ENCODE data around the gene SERINC1.
"Not testable (repeated sequence)": the region's sequence is repeated elsewhere in the genome, so short reads cannot be mapped to it uniquely, and the experiment has no call there.

SERINC1 gene

DNA sequence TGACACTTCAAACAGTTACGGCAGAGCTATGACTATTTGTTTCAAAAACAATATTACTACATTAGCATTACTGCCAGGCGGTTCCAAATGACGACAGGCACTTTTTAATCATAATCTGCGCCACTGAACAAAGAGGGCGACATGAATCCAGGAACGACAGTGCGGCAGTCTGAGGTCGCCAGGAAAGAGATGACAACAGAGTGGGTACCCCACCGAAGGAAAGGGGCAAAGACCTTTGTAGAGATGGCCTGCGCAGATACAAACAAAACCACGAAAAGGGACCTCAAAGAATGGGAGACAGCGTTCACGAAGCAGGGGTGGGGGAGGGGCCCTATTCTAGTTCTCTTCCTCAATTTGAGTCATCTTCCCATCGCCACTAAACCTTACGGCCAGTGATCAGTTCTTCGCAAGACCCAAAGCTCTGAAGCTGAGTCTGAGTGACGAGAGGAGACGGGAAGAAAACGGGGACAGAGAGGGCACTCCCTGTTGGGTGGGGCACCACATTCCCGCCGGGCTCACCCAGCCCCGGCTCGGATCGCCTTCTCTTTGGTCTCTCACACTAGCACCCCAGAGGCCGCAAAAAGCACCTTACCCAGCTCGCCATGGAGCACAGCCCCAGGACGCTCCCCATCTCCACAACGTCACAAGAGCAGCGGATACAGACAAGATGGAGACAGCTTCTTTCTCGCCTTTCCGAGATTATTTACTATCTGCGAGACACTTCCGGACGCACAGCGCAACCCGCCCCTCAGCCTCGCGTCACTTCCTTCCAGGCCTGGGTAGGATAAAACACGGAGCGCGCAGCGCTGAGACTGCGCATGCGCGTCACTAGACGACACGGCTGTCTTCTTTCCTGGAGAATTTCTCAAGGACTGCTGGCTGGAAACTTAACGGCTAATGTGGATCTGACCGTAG, at the start of gene SERINC1:
Gene SERINC1, minus strand, starts transcription at position 701 of the 915 bp plus-strand sequence. Its CDS starts 70 bp downstream, at position 631.
- peak; percentile 95 for DNase-seq (ENCODE audit: low spot score)

DNA sequence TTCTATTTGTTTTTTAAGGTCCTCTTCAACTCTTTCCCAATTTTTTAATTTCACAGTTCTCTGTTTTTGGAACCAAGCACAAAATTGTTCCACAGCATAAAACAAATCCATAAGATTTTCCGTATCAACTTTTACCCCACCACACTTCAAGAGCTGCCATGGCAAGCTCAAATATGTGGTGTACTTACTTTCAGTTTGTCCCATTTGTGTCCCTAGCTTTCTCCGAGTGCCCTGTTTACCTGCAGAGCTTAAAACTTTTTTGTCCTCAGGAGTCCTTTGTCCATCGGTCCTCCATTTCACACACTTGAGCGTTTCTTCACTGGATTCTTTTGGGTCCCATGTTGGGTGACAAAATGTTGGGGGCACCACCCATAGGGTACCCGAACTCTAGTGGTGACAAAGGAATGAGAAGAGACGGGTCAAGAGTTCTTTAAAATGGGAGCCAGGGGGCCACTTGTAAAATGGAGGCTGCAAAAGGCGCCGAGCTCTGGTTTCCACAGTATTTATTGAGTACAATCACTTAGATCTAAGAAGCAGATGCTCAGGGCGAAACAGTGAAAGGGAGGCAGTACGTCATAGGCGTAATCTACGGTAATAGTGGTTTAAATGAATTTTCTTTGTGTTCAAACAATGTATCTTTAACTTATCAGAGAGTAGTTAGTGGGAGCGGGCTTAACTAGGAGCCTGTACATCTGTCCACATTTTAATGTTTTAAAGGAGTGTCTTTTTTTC, 39.8 kb upstream of the SERINC1 start:
- no peak for DNase-seq (ENCODE audit: low spot score)

DNA sequence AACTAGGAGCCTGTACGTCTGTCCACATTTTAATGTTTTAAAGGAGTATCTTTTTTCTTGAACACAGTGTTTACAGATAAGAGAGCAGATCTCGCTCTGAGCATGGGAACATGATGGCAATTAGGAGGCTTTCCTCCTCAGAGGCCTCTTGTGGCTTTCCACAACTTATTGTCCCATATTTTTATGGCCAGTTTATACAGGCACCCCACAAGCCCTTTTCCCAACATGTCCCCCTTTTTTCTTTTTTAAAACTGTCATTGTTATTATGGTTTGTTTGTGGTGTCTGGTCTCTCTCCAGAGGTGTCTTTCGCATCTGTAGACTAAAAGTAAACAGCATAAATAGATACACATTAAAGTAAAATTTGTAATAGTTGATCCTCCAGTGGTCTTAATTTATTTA, 33.6 kb upstream of the SERINC1 start:
- DNase-seq (ENCODE audit: low spot score), result not testable (repeated sequence)

DNA sequence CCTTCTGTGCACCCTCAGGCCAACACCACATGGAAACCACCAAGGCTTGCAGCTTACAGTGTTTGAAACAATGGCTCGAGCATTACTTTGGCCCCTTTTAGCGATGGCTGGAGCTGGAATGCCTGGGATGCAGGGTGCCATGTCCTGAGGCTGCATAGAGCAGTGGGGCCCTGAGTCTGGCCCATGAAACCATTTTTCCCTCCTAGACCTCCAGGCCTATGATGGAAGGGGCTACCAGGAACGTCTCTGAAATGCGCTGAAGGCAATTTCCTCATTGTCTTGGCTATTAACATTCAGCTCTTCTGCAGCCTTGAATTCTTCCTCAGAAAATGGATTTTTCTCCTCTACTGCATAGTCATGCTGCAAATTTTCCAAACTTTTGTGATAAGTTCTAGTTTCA, 29.9 kb upstream of the SERINC1 start:
- DNase-seq (ENCODE audit: low spot score), result no peak

DNA sequence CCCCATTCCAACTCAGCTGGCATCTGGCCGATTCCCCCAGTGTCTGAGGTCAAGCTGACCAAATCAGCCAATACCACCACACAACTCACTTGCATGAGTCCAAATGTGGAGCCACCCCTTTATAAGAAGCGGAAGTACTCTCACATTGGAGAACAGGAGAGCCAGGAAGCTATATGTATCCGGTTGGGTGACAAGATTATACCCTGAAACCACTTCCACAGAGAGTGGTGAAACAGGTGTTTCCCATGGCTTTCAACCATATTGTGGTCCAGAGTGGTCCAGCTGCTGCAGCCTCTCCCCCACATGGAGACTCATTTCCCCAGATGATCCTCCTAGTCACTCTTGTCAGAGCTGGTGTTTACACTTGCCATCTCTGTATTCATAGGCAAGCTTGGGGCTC, 24.0 kb upstream of the SERINC1 start:
- no peak for DNase-seq (ENCODE audit: low spot score)

DNA sequence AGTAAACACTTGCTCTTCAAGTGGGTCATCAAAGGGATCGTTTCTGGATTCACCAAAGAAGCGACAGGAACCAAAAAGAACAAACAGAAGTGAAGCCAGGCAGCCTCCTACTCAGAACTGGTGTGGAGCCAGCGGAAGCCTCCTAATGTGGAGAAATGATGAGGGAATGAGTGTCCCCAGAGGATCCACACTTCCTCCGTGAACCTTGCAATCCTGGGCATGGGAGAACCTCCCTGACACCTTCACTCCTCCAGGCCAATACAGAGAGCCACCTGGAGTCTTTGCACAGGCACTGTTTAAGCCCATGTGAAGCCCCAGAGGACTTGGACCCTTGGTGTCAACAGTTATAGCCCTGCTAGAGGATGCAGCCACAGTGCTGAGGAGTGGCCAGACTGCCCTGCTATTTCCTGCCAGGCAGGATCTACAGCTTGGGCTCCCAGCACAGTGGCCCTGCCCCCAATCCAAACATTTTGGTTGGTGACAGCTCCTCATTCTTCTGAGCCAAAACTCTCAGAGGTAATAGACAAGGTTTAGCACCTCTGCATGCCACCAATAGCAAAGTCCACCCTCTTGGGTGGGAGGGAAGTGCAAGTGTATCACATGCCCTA, 23.2 kb upstream of the SERINC1 start:
- DNase-seq (ENCODE audit: low spot score), result no peak

DNA sequence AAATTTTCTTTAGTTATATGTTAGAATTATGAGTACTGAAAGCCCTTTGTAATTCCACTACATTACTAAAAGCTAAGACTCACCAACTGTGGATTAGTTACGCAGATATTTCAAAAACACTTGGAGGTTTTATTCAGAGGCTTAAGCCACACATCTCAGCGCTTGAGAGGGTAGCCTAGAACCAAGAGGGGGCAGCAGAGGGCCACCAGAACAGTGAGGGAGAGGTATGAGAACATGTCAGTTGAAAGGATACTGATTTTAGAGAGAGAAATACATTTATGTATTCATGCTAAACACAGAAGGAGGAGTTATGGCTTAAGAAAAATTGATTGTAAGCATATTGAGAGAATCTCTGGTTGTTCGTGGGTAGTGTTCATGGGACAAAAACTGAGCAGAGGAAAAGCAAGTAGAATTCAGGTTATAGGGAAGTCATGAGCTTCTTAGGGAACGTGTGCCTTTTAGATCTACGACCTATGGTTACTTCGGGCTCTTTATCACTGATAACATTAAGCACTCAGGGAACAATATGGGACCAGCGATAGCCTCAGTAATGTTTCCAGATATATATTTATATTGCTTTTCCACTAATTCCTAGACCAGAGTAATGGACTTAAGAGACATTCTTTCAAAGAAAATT, 20.4 kb upstream of the SERINC1 start:
- peak; percentile 79 for DNase-seq (ENCODE audit: low spot score)

DNA sequence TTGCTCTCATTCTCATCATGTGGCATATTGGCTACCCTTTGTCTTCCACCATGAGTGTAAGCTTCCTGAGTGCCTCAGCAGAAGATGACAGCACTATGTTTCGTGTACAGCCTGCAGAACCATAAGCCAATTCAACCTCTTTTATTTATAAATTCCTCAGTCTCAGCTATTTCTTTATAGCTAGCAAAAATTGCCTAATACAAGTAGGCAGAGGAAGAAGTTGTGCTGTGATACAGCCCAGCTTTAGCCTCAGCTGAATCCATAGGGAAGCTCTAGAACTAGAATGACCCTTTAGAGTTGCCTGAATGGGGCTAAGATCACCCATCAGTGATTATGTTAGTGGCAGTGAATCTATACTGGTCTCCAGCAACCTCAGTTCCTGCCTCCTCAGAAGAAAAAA, 19.0 kb upstream of the SERINC1 start:
- DNase-seq (ENCODE audit: low spot score), result no peak

DNA sequence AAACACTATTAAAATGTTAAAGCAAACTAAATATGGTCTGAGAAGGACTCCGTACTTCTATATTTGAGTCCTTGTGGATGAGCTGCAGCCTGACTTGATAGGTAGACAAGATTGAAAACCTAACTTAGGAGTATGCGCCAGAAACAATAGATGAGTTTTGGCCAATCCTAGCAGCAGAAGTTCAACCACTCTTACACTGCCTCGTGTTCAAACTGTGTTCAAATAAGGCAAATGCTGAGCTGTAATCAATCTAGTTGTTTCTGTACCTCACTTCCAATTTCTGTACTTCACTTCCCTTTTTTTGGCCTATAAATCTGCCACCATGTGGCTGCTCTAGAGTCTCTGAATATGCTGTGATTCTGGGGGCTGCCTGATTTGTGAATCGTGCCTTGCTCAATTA, 13.2 kb upstream of the SERINC1 start:
- no peak for DNase-seq (ENCODE audit: low spot score)

DNA sequence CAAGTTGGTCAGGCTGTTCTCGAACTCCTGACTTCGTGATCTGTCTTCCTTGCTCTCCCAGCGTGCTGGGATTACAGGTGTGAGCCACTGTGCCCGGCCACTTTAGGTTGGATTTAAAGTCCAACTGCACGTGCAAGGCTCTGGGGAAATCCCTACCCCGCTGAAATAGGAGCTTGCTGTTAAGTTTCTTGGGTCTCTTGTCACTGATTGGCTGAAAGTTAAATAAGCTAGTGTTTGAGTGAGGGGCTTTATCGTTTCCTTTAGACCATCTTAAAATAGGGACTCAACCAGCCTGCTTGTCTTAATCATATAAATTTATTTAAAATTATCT, 11.1 kb upstream of the SERINC1 start:
- no peak for DNase-seq (ENCODE audit: low spot score)

DNA sequence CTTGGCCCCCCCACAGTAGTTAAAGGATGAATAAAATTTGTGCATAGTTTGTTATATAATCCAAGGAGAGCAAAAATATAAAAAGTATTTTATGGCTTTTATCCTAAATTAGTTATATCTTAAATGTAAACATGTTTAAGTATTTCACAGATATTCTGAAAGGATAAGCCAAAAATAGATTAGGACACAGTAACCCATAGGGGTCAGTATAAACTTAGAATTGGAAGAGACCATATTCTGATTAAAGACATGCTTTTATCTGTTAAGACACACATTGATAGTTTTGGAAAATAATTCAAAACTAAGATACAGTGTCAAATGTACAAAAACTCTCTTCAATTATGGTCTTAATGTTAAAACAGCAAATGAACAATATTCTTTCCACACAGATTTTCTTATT, 4.5 kb upstream of the SERINC1 start:
- peak; percentile 62 for DNase-seq (ENCODE audit: low spot score)

DNA sequence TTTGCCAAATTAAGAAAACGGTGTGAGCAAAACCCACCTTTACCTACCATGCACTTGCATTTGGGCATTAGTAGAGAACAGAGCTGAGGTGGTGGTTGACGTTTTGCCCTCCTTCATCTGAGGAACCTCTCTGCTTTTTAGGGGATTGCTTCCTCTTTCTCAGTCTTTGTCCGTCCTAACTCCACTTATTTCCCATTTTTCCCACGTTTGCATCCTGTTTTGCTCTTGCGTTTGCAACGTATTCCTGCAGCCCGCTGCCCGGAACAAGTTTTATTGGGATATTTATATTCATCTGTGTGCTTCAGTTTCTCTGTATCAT, 374 bp upstream of the SERINC1 start:
- DNase-seq (ENCODE audit: low spot score), result no peak

DNA sequence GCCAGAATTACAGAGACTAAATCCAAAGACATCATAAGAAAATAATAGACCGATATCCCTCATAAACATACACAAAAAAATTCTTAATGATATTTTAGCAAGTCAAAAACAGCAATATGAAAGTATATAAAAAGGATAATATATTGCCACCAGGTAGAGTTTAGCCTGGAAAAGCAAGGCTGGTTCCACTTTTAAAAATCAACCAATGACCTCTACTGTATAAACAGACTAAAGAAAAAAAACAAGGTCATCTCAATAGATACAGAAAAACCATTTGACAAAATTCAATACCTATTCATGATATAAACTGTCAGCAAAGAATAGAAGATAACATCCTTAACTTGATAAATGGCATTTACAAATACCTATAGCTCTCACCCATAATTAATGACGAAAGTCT, 9.7 kb downstream of the SERINC1 start:
- no peak for DNase-seq (ENCODE audit: low spot score)

DNA sequence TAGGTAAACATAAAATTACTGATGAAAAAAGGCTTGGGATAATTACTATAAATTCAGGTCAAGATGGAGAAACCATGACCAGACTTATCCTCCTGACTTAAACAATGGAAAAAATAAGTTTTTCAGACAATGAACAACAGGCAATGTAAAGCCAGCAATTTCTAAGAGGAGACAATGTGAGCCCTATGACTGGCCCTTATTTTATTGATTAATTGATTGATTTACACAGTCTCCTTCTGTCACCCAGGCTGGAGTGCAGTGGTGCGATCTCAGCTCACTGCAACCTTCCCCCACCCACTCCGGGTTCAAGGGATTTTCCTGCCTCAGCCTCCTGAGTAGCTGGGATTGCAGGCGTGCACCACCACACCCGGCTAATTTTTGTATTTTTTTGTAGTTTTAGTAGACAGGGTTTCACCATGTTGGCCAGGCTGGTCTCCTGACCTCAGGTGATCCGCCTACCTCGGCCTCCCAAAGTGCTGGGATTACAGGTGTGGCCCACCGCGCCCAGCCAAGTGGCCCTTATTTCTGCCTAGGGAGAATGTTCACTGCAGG, 11.7 kb downstream of the SERINC1 start:
- DNase-seq (ENCODE audit: low spot score), result not testable (repeated sequence)

DNA sequence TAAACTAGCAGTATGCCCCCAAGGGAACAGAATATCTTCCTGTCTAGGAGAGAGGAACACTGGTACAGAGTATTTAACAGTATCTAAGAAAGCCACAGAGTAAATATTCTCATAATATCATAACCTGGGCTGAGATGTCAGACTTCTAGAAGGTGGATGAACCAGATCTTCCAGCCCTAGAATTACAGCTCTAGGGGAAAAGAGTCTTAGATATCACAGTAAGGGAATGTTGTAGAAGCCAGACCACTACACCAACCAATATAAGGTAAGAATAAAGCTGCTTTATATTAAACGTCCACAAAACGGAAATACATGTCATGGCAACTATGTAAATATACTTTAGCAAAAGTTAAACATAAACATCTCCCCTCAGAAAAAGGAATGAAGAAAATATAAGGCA, 12.4 kb downstream of the SERINC1 start:
- DNase-seq (ENCODE audit: low spot score), result no peak

DNA sequence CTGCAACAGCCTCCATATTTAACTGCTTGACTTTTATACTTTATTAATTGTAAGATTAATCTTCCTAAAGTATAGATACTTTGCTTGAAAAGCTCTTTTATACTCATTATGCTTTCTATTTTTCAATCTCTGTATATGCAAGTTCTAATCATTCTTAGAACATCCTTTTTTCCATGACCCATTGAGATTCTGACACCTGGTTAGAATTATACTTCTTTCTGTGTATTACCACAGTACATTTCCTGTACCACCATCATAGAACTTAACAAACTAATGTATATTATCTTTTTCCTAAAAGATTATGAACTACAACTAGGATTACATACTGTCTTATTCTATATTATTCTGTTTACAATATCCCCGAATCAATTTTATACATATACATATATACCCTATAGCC, 13.5 kb downstream of the SERINC1 start:
- DNase-seq (ENCODE audit: low spot score), result no peak

DNA sequence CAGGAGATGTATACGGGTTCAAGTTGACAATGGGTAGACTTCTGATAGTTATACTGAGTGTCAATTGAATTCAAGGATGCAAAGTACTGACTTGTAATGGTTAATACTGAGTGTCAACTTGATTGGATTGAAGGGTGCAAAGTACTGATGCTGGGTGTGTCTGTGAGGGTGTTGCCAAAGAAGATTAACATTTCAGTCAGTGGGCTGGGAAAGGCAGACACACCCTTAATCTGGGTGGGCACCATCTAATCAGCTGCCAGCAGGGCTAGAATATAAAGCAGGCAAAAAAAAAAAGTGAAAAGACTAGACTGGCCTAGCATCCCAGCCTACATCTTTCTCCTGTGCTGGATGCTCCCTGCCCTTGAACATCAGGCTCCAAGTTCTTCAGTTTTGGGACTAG, 16.5 kb downstream of the SERINC1 start:
- DNase-seq (ENCODE audit: low spot score), result peak; percentile 65

DNA sequence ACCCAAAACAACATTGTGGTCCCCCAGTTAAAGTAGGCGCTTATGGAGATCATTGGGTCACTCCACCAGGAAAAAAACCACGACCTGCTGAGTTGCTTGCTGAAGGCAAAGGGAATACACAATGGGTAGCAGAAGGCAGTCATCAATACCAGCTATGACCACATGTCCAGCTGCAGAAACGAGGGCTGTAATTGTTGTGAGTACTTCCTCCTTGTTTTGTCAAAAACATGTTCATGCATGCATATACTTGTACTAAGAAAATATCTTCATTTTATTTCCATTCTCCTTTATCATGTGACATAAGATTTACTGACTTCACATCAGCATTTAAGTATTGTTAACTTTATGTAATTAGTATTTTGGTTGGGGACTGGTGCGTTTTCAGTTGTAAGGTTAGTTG, 16.9 kb downstream of the SERINC1 start:
- DNase-seq (ENCODE audit: low spot score), result no peak

DNA sequence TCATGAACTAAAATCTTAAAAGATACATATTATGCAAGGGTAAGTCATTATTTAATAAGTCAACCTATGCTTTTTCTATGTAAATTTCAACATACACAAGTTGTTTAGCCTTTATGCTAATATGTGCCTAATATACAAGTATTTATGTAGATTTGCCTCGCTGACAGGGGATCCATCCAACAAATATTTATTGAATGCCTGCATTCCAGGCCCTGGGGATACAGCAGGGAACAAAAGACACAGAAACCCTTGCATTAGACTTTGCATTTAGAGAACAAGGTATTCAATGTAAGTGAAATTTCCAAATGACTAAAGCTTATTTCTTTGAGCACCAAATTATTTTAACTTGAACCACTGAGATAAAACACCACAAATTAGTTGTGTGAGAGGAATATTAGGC, 19.1 kb downstream of the SERINC1 start:
- DNase-seq (ENCODE audit: low spot score), result no peak

DNA sequence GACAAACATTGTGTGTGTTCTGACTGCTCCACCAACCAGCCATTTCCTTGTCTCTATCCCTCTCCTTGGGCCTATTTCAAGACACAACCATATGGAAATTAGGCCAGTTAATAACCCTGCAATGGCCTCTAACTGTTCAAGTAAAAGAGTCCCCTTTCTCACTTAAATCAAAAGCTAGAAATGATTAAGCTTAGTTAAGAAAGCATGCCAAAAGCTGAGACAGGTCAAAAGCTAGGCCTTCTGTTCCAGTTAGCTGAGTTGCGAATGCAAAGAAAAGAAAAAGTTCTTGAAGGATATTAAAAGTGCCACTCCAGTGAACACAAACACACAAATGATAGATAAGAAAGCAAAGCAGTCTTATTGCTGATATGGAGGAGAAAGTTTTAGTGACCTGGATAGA, 22.5 kb downstream of the SERINC1 start:
- DNase-seq (ENCODE audit: low spot score), result no peak

DNA sequence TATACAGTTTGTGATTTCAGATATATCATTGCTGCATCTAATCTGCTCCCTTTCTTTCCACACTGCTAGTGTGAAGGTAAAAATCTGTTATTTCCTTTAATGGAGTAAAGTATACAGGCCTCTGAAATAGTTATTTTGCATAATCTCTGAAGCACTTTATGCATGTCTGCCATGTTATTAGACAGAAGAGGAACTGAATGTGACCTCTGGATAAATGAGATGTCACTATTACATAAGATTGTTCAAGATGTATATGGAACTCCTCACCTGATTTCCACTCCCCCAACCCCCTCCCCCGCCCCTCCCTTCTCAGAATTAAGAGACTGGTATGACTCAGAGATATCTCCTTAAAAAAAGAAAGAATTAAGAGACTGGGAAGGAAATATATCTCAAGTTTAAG, 26.3 kb downstream of the SERINC1 start:
- DNase-seq (ENCODE audit: low spot score), result no peak

DNA sequence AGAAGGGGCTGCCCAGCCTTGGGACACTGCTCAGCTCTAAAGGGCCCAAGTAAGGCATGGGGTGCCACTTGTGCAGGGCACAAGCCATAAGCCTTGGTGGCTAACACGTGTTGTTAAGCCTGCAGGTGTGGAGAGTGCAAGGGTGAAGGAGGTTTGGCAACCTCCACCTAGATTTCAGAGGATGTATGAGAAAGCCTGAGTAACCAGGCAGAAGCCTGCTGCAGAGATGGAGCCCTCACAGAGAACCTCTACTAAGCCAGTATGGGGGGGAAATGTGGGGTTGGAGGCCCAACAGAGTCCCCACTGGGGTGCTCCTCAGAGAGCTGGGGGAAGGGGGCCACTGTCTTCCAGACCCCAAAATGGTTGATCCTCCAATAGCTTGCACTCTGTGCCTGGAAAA, 32.6 kb downstream of the SERINC1 start:
- DNase-seq (ENCODE audit: low spot score), result no peak
